ENCODE data around the gene BMAL1.

BMAL1 gene

GRCh38 chr11:13260201-13260962, 17.2 kb upstream of the BMAL1 start:
- no peak for DNase-seq (ENCODE audit: extremely low read depth, low read depth)
- TF ChIP-seq, protein P1, sequence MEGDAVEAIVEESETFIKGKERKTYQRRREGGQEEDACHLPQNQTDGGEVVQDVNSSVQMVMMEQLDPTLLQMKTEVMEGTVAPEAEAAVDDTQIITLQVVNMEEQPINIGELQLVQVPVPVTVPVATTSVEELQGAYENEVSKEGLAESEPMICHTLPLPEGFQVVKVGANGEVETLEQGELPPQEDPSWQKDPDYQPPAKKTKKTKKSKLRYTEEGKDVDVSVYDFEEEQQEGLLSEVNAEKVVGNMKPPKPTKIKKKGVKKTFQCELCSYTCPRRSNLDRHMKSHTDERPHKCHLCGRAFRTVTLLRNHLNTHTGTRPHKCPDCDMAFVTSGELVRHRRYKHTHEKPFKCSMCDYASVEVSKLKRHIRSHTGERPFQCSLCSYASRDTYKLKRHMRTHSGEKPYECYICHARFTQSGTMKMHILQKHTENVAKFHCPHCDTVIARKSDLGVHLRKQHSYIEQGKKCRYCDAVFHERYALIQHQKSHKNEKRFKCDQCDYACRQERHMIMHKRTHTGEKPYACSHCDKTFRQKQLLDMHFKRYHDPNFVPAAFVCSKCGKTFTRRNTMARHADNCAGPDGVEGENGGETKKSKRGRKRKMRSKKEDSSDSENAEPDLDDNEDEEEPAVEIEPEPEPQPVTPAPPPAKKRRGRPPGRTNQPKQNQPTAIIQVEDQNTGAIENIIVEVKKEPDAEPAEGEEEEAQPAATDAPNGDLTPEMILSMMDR (IDR thresholded peaks at IDR 0.05; ENCODE audit: low read depth, low read length, missing control alignments) = no peak
- no peak overlapping the region for H3K4me3 ChIP-seq (replicated peaks; ENCODE audit: low read depth, low read length)

DNA sequence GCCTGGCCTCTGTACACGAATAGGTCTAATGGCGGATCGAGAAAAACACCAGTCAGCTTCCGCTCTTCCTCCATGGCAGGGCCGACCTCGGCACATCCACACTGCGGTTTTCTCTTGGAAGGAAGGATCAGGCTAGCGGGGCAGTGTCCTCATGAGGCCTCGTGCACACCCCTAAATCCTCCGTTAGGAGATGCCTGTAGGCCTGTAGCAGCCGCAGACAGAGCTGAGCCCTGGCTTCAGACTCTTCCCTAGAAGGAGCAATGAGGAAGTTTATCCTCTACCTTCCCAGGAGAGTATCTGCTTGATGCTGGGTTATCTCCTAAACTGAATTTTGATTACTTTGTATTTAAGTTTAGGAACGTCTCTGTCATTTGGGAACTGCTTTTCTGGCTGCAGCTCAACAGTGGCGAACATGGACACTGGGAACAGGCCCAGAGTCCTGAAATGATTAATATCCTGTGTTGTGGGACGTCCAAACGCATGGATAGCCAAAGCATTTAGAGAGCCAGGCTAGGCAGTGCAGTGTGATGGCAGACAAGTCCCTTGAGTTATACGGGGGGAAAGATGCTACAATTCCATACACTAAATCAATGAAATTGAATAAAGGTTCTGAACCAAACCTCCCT, 16.5 kb upstream of the BMAL1 start:
- no peak for DNase-seq (ENCODE audit: extremely low read depth, low read depth)
- TF ChIP-seq, protein P1 (IDR thresholded peaks at IDR 0.05; ENCODE audit: low read depth, low read length, missing control alignments) = no peak
- no peak overlapping the region for H3K4me3 ChIP-seq (replicated peaks; ENCODE audit: low read depth, low read length)

- TF ChIP-seq, protein P1 (IDR thresholded peaks at IDR 0.05; ENCODE audit: low read depth, low read length, missing control alignments) = no peak
- H3K4me3 ChIP-seq (replicated peaks; ENCODE audit: low read depth, low read length) = no peak overlapping the region
- DNase-seq (ENCODE audit: extremely low read depth, low read depth) = peak; percentile 88
Observed at GRCh38 chr11:13261591-13262061, 16.0 kb upstream of the BMAL1 start.

DNA sequence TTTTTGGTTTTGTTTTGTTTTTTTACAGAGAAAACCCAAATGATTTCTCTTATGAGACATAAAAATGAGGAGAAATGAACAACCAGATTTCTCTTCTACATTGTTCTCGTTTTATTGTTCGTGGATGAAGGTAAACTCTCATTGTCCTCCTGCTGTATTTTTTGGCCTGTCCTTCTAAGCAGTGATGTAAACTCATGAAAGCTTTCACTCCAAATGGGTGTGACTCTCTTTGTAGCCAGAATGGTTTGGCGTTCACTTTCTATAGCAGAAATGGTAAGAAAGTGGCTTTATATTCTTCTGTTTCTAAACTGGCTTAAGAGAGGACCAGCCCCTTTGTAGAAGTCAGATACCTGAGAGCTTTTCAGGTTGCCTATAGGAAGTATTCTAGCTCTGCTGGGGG, 15.5 kb upstream of the BMAL1 start:
- no peak for DNase-seq (ENCODE audit: extremely low read depth, low read depth)
- TF ChIP-seq, protein P1 (IDR thresholded peaks at IDR 0.05; ENCODE audit: low read depth, low read length, missing control alignments) = no peak
- H3K4me3 ChIP-seq (replicated peaks; ENCODE audit: low read depth, low read length) = no peak overlapping the region

DNA sequence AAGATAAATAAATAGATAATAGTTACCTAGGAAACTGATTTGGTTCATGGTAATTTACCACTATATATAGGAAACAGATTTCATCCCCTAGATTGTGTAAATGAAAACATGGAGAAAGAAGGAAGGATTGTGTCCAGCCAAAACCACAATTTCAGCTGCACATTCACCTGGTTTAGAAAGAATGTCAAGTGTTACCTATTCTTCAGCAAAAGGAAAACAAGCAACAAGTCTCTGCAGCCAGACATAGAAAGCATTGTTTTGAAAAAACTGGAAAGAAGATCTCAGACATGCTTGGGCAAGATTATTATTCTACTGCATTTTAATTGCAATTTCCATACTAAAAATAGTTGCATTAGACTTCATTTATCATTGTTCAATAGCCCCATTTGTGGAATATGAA, 8.8 kb upstream of the BMAL1 start:
- H3K4me3 ChIP-seq (replicated peaks; ENCODE audit: low read depth, low read length) = no peak overlapping the region
- TF ChIP-seq, protein P1 (IDR thresholded peaks at IDR 0.05; ENCODE audit: low read depth, low read length, missing control alignments) = no peak
- no peak for DNase-seq (ENCODE audit: extremely low read depth, low read depth)

GRCh38 chr11:13269775-13270174, 7.8 kb upstream of the BMAL1 start:
- DNase-seq (ENCODE audit: extremely low read depth, low read depth) = no peak
- TF ChIP-seq, protein P1 (IDR thresholded peaks at IDR 0.05; ENCODE audit: low read depth, low read length, missing control alignments) = no peak

More at GRCh38 chr11:13269775-13270174, 7.8 kb upstream of the BMAL1 start:
- H3K4me3 ChIP-seq (replicated peaks; ENCODE audit: low read depth, low read length) = no peak overlapping the region

Measured in HFF-Myc (cell line).